HG02973 (cell line): ENCODE measurements around the gene RARG.
"Not testable (repeated sequence)": the region's sequence is repeated elsewhere in the genome, so short reads cannot be mapped to it uniquely, and the experiment has no call there.

Experiments
- ATAC-seq: cut with Tn5 transposase; IDR thresholded peaks from one replicate; pipeline ENCODE4 v1.9.1; 2021; ENCODE audit warnings: moderate library complexity; ENCODE audit not compliant: unreplicated experiment

The RARG gene

GRCh38 chr12:53193040-53193439 is 39.0 kb downstream of the RARG start:
- no peak for ATAC-seq

- no peak for ATAC-seq
Measured at GRCh38 chr12:53192531-53193021, 39.4 kb downstream of the RARG start.

GRCh38 chr12:53191885-53192530 is 40.0 kb downstream of the RARG start:
- no peak for ATAC-seq

- ATAC-seq = no peak
Measured at GRCh38 chr12:53191096-53191884, 40.7 kb downstream of the RARG start.

GRCh38 chr12:53190108-53190729 is 41.8 kb downstream of the RARG start:
- ATAC-seq = no peak

GRCh38 chr12:53187145-53187899 is 44.7 kb downstream of the RARG start:
- ATAC-seq = no peak

GRCh38 chr12:53186745-53187144 is 45.3 kb downstream of the RARG start:
- ATAC-seq = no peak

GRCh38 chr12:53185582-53186153 is 46.3 kb downstream of the RARG start:
- ATAC-seq = no peak

- ATAC-seq = no peak
Measured at GRCh38 chr12:53184828-53185227, 47.2 kb downstream of the RARG start.

GRCh38 chr12:53182903-53183302 is 49.1 kb downstream of the RARG start:
- no peak for ATAC-seq

- ATAC-seq = no peak
Measured at GRCh38 chr12:53181935-53182334, 50.1 kb downstream of the RARG start.

- peak; percentile 42 for ATAC-seq
Measured at GRCh38 chr12:53180931-53181645, 50.9 kb downstream of the RARG start.

- ATAC-seq = peak; percentile 87
Measured at GRCh38 chr12:53180220-53180930, 51.6 kb downstream of the RARG start, which contains the start of the genes CSAD and ZNF740. TSS of gene CSAD (minus strand) at chr12:53180925. CDS start at chr12:53173470, 7,455 bp downstream. TSS of gene ZNF740 (plus strand) at chr12:53180722. CDS start at chr12:53181984, 1,262 bp downstream.

GRCh38 chr12:53179687-53180219 is 52.3 kb downstream of the RARG start:
- peak; percentile 6 for ATAC-seq

GRCh38 chr12:53178803-53179202 is 53.2 kb downstream of the RARG start:
- ATAC-seq = not testable (repeated sequence)

- ATAC-seq = not testable (repeated sequence)
Measured at GRCh38 chr12:53177447-53177846, 54.6 kb downstream of the RARG start.

GRCh38 chr12:53176750-53177149 is 55.3 kb downstream of the RARG start:
- ATAC-seq = no peak

- no peak for ATAC-seq
Measured at GRCh38 chr12:53174881-53175491, 57.0 kb downstream of the RARG start.
